Measurements from ENCODE around the gene RNF13.

The RNF13 gene

GRCh38 chr3:149790268-149790667 is 22.7 kb upstream of the RNF13 start:
- TF ChIP-seq TAF1 (IDR thresholded peaks at IDR 0.05; ENCODE audit: low read depth) = no peak
- TF ChIP-seq NFIC (IDR thresholded peaks at IDR 0.05) = no peak

GRCh38 chr3:149790698-149791097 is 22.3 kb upstream of the RNF13 start:
- TF ChIP-seq TAF1 (IDR thresholded peaks at IDR 0.05; ENCODE audit: low read depth) (no peak), TCF12 (IDR thresholded peaks at IDR 0.05; ENCODE audit: low read depth) (no peak), EGR1 (IDR thresholded peaks at IDR 0.05) (no peak)

- no peak for TF ChIP-seq CREB1 (IDR thresholded peaks at IDR 0.05; ENCODE audit: low read depth)
- no peak for TF ChIP-seq TEAD4 (IDR thresholded peaks at IDR 0.05)
- no peak for TF ChIP-seq FOXM1 (IDR thresholded peaks at IDR 0.05; ENCODE audit: borderline replicate concordance, low read depth)
- TF ChIP-seq NFIC (IDR thresholded peaks at IDR 0.05) = no peak
- no peak for TF ChIP-seq YY1 (IDR thresholded peaks at IDR 0.05; ENCODE audit: low read depth)
- no peak for TF ChIP-seq USF1 (IDR thresholded peaks at IDR 0.05)
These were observed 20.4 kb upstream of the RNF13 start, which contains the start of gene ANKUB1 for GRCh38 chr3:149792452-149793270. Gene ANKUB1, minus strand, starts transcription at chr3:149792554. Its CDS starts 188 bp downstream, at chr3:149792366.

- TF ChIP-seq TEAD4 (IDR thresholded peaks at IDR 0.05) (no peak), MAX (IDR thresholded peaks at IDR 0.05) (no peak), ZBTB7A (IDR thresholded peaks at IDR 0.05; ENCODE audit: low read depth) (no peak), TAF1 (IDR thresholded peaks at IDR 0.05; ENCODE audit: low read depth) (no peak), TCF12 (IDR thresholded peaks at IDR 0.05; ENCODE audit: low read depth) (no peak)
These were observed 17.0 kb upstream of the RNF13 start for GRCh38 chr3:149796026-149796425.

- TF ChIP-seq TAF1 (IDR thresholded peaks at IDR 0.05; ENCODE audit: low read depth) (no peak), EGR1 (IDR thresholded peaks at IDR 0.05) (no peak), TCF12 (IDR thresholded peaks at IDR 0.05; ENCODE audit: low read depth) (no peak), REST (IDR thresholded peaks at IDR 0.05; ENCODE audit: low read depth) (no peak), CREB1 (IDR thresholded peaks at IDR 0.05; ENCODE audit: low read depth) (no peak), MAX (IDR thresholded peaks at IDR 0.05) (no peak), TEAD4 (IDR thresholded peaks at IDR 0.05) (no peak), CEBPB (IDR thresholded peaks at IDR 0.05) (no peak), RAD21 (IDR thresholded peaks at IDR 0.05; ENCODE audit: low read depth) (no peak), YY1 (IDR thresholded peaks at IDR 0.05; ENCODE audit: low read depth) (no peak), USF1 (IDR thresholded peaks at IDR 0.05) (no peak), FOXM1 (IDR thresholded peaks at IDR 0.05; ENCODE audit: borderline replicate concordance, low read depth) (no peak), NFIC (IDR thresholded peaks at IDR 0.05) (no peak), EP300 (IDR thresholded peaks at IDR 0.05; ENCODE audit: borderline replicate concordance) (no peak), ZBTB7A (IDR thresholded peaks at IDR 0.05; ENCODE audit: low read depth) (no peak)
These were observed 12.3 kb upstream of the RNF13 start for GRCh38 chr3:149800693-149801092.

- TF ChIP-seq CREB1 (IDR thresholded peaks at IDR 0.05; ENCODE audit: low read depth) (no peak), MAX (IDR thresholded peaks at IDR 0.05) (no peak), ZBTB7A (IDR thresholded peaks at IDR 0.05; ENCODE audit: low read depth) (no peak), TEAD4 (IDR thresholded peaks at IDR 0.05) (no peak), REST (IDR thresholded peaks at IDR 0.05; ENCODE audit: low read depth) (no peak), NFIC (IDR thresholded peaks at IDR 0.05) (no peak), USF1 (IDR thresholded peaks at IDR 0.05) (no peak), YY1 (IDR thresholded peaks at IDR 0.05; ENCODE audit: low read depth) (no peak), CEBPB (IDR thresholded peaks at IDR 0.05) (no peak), EP300 (IDR thresholded peaks at IDR 0.05; ENCODE audit: borderline replicate concordance) (no peak), EGR1 (IDR thresholded peaks at IDR 0.05) (no peak), RAD21 (IDR thresholded peaks at IDR 0.05; ENCODE audit: low read depth) (no peak), TAF1 (IDR thresholded peaks at IDR 0.05; ENCODE audit: low read depth) (no peak), TCF12 (IDR thresholded peaks at IDR 0.05; ENCODE audit: low read depth) (no peak)
These were observed 11.8 kb upstream of the RNF13 start for GRCh38 chr3:149801195-149801594.
